ENCODE data around the gene CFAP73. TPM values are rescaled to one million over a fixed set of nuclear protein-coding genes. Genes with fewer than 3 reads are reported as not detected.
"Not testable (repeated sequence)": the region's sequence is repeated elsewhere in the genome, so short reads cannot be mapped to it uniquely, and the experiment has no call there.

CFAP73 gene
- total RNA-seq, 2 experiments from 2014 or later, result 0.55 to 0.65 TPM

GRCh38 chr12:113112043-113112899, 37.3 kb upstream of the CFAP73 start:
- POLR2A ChIA-PET, result no interaction called here
- no peak for ATAC-seq (ENCODE audit: low read depth)
- H3K4me3 Mint-ChIP-seq, result no peak overlapping the region
- H3K36me3 Mint-ChIP-seq, result no peaks in the 10 kb centered on the region
- no peaks in the 10 kb centered on the region for H3K9me3 Mint-ChIP-seq
- no peak for DNase-seq
- H3K27ac Mint-ChIP-seq, result no peak overlapping the region
- H3K27me3 Mint-ChIP-seq, result peaks cover 6% of the 10 kb centered on the region
- H3K4me1 Mint-ChIP-seq, result peaks cover 8% of the 10 kb centered on the region

GRCh38 chr12:113113397-113113796, 36.1 kb upstream of the CFAP73 start:
- Mint-ChIP-seq H3K27me3 (peaks cover 4% of the 10 kb centered on the region), H3K36me3 (no peaks in the 10 kb centered on the region), H3K4me1 (peaks cover 8% of the 10 kb centered on the region), H3K4me3 (no peak overlapping the region), H3K9me3 (no peaks in the 10 kb centered on the region), H3K27ac (no peak overlapping the region)
- no peak for DNase-seq
- no peak for ATAC-seq (ENCODE audit: low read depth)
- POLR2A ChIA-PET, result no interaction called here

- DNase-seq (no peak), ATAC-seq (ENCODE audit: low read depth) (no peak)
- POLR2A ChIA-PET, result no interaction called here
- Mint-ChIP-seq H3K27ac (no peak overlapping the region), H3K36me3 (no peaks in the 10 kb centered on the region), H3K9me3 (no peaks in the 10 kb centered on the region), H3K4me3 (no peak overlapping the region), H3K4me1 (peaks cover 8% of the 10 kb centered on the region), H3K27me3 (peaks cover 2% of the 10 kb centered on the region)
Measured at GRCh38 chr12:113114447-113115178, 34.9 kb upstream of the CFAP73 start.

GRCh38 chr12:113115455-113116126, 33.9 kb upstream of the CFAP73 start:
- Mint-ChIP-seq H3K4me1 (no peaks in the 10 kb centered on the region), H3K9me3 (no peaks in the 10 kb centered on the region), H3K4me3 (no peak overlapping the region), H3K36me3 (no peaks in the 10 kb centered on the region), H3K27me3 (peaks cover 2% of the 10 kb centered on the region), H3K27ac (no peak overlapping the region)
- DNase-seq (no peak), ATAC-seq (ENCODE audit: low read depth) (no peak)
- POLR2A ChIA-PET, result no interaction called here

GRCh38 chr12:113116875-113117274, 32.6 kb upstream of the CFAP73 start:
- Mint-ChIP-seq H3K4me1 (no peaks in the 10 kb centered on the region), H3K9me3 (no peaks in the 10 kb centered on the region), H3K36me3 (no peaks in the 10 kb centered on the region), H3K27me3 (peaks cover 2% of the 10 kb centered on the region), H3K4me3 (no peak overlapping the region), H3K27ac (no peak overlapping the region)
- POLR2A ChIA-PET, result no interaction called here
- ATAC-seq (ENCODE audit: low read depth) (no peak), DNase-seq (no peak)

GRCh38 chr12:113117684-113118083, 31.8 kb upstream of the CFAP73 start:
- H3K27ac Mint-ChIP-seq, POLR2A ChIA-PET: not testable (repeated sequence)

GRCh38 chr12:113118142-113118541, 31.4 kb upstream of the CFAP73 start:
- no peaks in the 10 kb centered on the region for H3K4me1 Mint-ChIP-seq
- no peak for DNase-seq
- POLR2A ChIA-PET, result no interaction called here
- H3K27me3 Mint-ChIP-seq, result peaks cover 6% of the 10 kb centered on the region
- H3K27ac Mint-ChIP-seq, result no peak overlapping the region
- ATAC-seq (ENCODE audit: low read depth), result no peak
- no peak overlapping the region for H3K4me3 Mint-ChIP-seq
- no peaks in the 10 kb centered on the region for H3K9me3 Mint-ChIP-seq
- no peaks in the 10 kb centered on the region for H3K36me3 Mint-ChIP-seq

More at GRCh38 chr12:113117684-113118083, 31.8 kb upstream of the CFAP73 start:
- H3K4me3 Mint-ChIP-seq; H3K4me1 Mint-ChIP-seq; ATAC-seq (ENCODE audit: low read depth); H3K9me3 Mint-ChIP-seq; DNase-seq; H3K36me3 Mint-ChIP-seq; H3K27me3 Mint-ChIP-seq: not testable (repeated sequence)

- H3K27me3 Mint-ChIP-seq, result peaks cover 13% of the 10 kb centered on the region
- POLR2A ChIA-PET, result no interaction called here
- no peaks in the 10 kb centered on the region for H3K36me3 Mint-ChIP-seq
- ATAC-seq (ENCODE audit: low read depth), result no peak
- H3K9me3 Mint-ChIP-seq, result no peaks in the 10 kb centered on the region
- no peak overlapping the region for H3K27ac Mint-ChIP-seq
- DNase-seq, result no peak
- no peaks in the 10 kb centered on the region for H3K4me1 Mint-ChIP-seq
- no peak overlapping the region for H3K4me3 Mint-ChIP-seq
Measured at GRCh38 chr12:113119980-113120669, 29.4 kb upstream of the CFAP73 start.

GRCh38 chr12:113120670-113121370, 28.7 kb upstream of the CFAP73 start:
- H3K27me3 Mint-ChIP-seq, result peaks cover 13% of the 10 kb centered on the region
- H3K9me3 Mint-ChIP-seq, result no peaks in the 10 kb centered on the region
- DNase-seq (no peak), ATAC-seq (ENCODE audit: low read depth) (no peak)
- H3K4me3 Mint-ChIP-seq, result no peak overlapping the region
- H3K4me1 Mint-ChIP-seq, result no peaks in the 10 kb centered on the region
- no peaks in the 10 kb centered on the region for H3K36me3 Mint-ChIP-seq
- H3K27ac Mint-ChIP-seq, result no peak overlapping the region
- POLR2A ChIA-PET, result no interaction called here

GRCh38 chr12:113127791-113128199, 21.7 kb upstream of the CFAP73 start:
- Mint-ChIP-seq H3K4me1 (peaks cover 5% of the 10 kb centered on the region), H3K9me3 (no peaks in the 10 kb centered on the region), H3K36me3 (no peaks in the 10 kb centered on the region), H3K27me3 (peaks cover 16% of the 10 kb centered on the region), H3K4me3 (no peak overlapping the region), H3K27ac (no peak overlapping the region)
- DNase-seq (no peak), ATAC-seq (ENCODE audit: low read depth) (no peak)
- POLR2A ChIA-PET, result no interaction called here

- ATAC-seq (ENCODE audit: low read depth) (peak; percentile 31), DNase-seq (no peak)
- no peaks in the 10 kb centered on the region for H3K9me3 Mint-ChIP-seq
- H3K27me3 Mint-ChIP-seq, result peaks cover 10% of the 10 kb centered on the region
- H3K4me1 Mint-ChIP-seq, result peaks cover 5% of the 10 kb centered on the region
- no peak overlapping the region for H3K27ac Mint-ChIP-seq
- H3K36me3 Mint-ChIP-seq, result no peaks in the 10 kb centered on the region
- POLR2A ChIA-PET, result interaction anchor here (0.6 kb wide), 1 partner anchor 12 kb away, joined by 4 read pairs; no protein-coding TSS in a partner anchor
- H3K4me3 Mint-ChIP-seq, result no peak overlapping the region
Measured at GRCh38 chr12:113128802-113129663, 20.5 kb upstream of the CFAP73 start.

Data from activated naive CD8-positive, alpha-beta T cell treated with anti-CD3 and anti-CD28 coated beads, Interleukin-2, amount 10 ng/mL, durations not matched to agents 7 days and 5 days (primary cell).